Endothelial cell of umbilical vein (primary cell): Measurements from ENCODE around the gene LCN15. TPM values are rescaled to one million over a fixed set of nuclear protein-coding genes. Genes with fewer than 3 reads are reported as not detected.
A peak's percentile ranks its signal among the peaks of the same experiment; 100 is the strongest.

Experiments
- BruUV-seq: library from RNA; stranded (reverse); fragments of 400-500 nt; replicated peaks from 2 replicates; lab custom pipeline; 2021; lab: Mats Ljungman, UMichigan
- CTCF ChIA-PET: fragments of 300-600, 350-600 bp; sonication (Branson Sonifier 250); formaldehyde crosslinking; loops from one replicate; lab custom pipeline; 2021; ENCODE audit warnings: antibody characterized with exemption, inconsistent platforms; lab: Charles Lee
- POLR2A ChIA-PET: fragments of 300-600, 350-600 bp; sonication (Branson Sonifier 250); formaldehyde crosslinking; loops from one replicate; lab custom pipeline; 2021; ENCODE audit warnings: antibody characterized with exemption, inconsistent platforms; lab: Charles Lee
- DNase-seq: peaks from one replicate; pipeline ENCODE4 v3.0.0-alpha.2; 2011; ENCODE audit warnings: low read depth, low spot score
- FAIRE-seq: peaks from 2 replicates; lab custom pipeline; 2011; peaks lifted over from hg19 to GRCh38; lab: Jason Lieb, UNC
- H2AFZ ChIP-seq: 2 replicates; pipeline ENCODE4 v1.6.0; 2012; ENCODE audit warnings: low read depth, low read length, control low read depth, inconsistent platforms
- H3K27ac ChIP-seq: 2 replicates; pipeline ENCODE4 v1.5.1; 2011; ENCODE audit warnings: low read depth, mild to moderate bottlenecking, control low read depth, low read length, moderate library complexity; ENCODE audit not compliant: insufficient read depth
- H3K27me3 ChIP-seq, 2 experiments: 2 replicates each; pipeline versions ENCODE4 v1.6.0 to v1.6.1; 2011; ENCODE audit warnings: low read length in 2 of 2, mixed read lengths in 1 of 2; ENCODE audit not compliant: control insufficient read depth in 2 of 2, insufficient read depth in 2 of 2
- H3K36me3 ChIP-seq, 2 experiments: 2 replicates in 1 of 2; 3 replicates in 1 of 2; pipeline ENCODE4 v1.5.1; 2011; ENCODE audit warnings: low read length in 2 of 2, mild to moderate bottlenecking in 1 of 2, moderate library complexity in 1 of 2; ENCODE audit not compliant: control insufficient read depth in 2 of 2, insufficient read depth in 2 of 2; ENCODE audit errors: extremely low read depth in 1 of 2
- H3K4me1 ChIP-seq: 3 replicates; pipeline ENCODE4 v1.5.1; 2011; ENCODE audit warnings: mild to moderate bottlenecking, low read length; ENCODE audit not compliant: control insufficient read depth, insufficient read depth; ENCODE audit errors: extremely low read depth
- H3K4me2 ChIP-seq: 2 replicates; pipeline ENCODE4 v1.6.1; 2011; ENCODE audit warnings: low read length, control low read depth, mixed read lengths; ENCODE audit not compliant: insufficient read depth
- H3K4me3 ChIP-seq, 3 experiments: fragments of 200-600 bp in 1 of 3; sonication (generic), shearing (Covaris generic) in 1 of 3; replicated peaks in 1 of 3; 2 replicates each; pipeline ENCODE4 v1.5.1; 2011 to 2016; ENCODE audit warnings: control low read depth in 3 of 3, low read length in 3 of 3, mild to moderate bottlenecking in 2 of 3, inconsistent platforms in 1 of 3, low read depth in 1 of 3, moderate library complexity in 1 of 3; ENCODE audit not compliant: insufficient read depth in 1 of 3
- H3K79me2 ChIP-seq: 2 replicates; pipeline ENCODE4 v1.6.0; 2012; ENCODE audit warnings: low read length, inconsistent platforms; ENCODE audit not compliant: control insufficient read depth, insufficient read depth
- H3K9ac ChIP-seq: replicated peaks from 2 replicates; pipeline ENCODE3; 2011; ENCODE audit warnings: low read length, control low read depth; ENCODE audit not compliant: insufficient read depth; ENCODE audit errors: extremely low read depth
- H3K9me1 ChIP-seq: replicated peaks from 3 replicates; pipeline ENCODE4 v1.6.0; 2011; ENCODE audit warnings: mild to moderate bottlenecking, low read length; ENCODE audit not compliant: control insufficient read depth, insufficient read depth; ENCODE audit errors: extremely low read depth
- H3K9me3 ChIP-seq: replicated peaks from 2 replicates; pipeline ENCODE4 v1.5.1; 2012; ENCODE audit warnings: low read length, inconsistent platforms; ENCODE audit not compliant: control insufficient read depth, insufficient read depth
- H4K20me1 ChIP-seq: replicated peaks from 2 replicates; pipeline ENCODE3; 2011; ENCODE audit warnings: mild to moderate bottlenecking, low read length; ENCODE audit not compliant: control insufficient read depth, insufficient read depth; ENCODE audit errors: extremely low read depth
- CTCF ChIP-seq, 2 donors: IDR thresholded peaks; 1 replicate in 1 of 2; 2 replicates in 1 of 2; pipeline ENCODE4 v1.5.1; 2011; ENCODE audit warnings: low read length in 2 of 2, mild to moderate bottlenecking in 2 of 2, moderate library complexity in 2 of 2, control low read depth in 1 of 2, inconsistent platforms in 1 of 2, low read depth in 1 of 2; ENCODE audit not compliant: insufficient read depth in 1 of 2; ENCODE audit errors: extremely low read depth in 1 of 2
- EZH2 ChIP-seq: IDR thresholded peaks from 2 replicates; pipeline ENCODE4 v1.6.1; 2012; ENCODE audit warnings: borderline replicate concordance, low read depth, mild to moderate bottlenecking, moderate library complexity, low read length, inconsistent platforms; ENCODE audit not compliant: severe bottlenecking
- FOS ChIP-seq: IDR thresholded peaks from 2 replicates; pipeline ENCODE4 v1.6.1; 2011; ENCODE audit warnings: mild to moderate bottlenecking, low read length, moderate library complexity, borderline replicate concordance; ENCODE audit not compliant: insufficient read depth
- GATA2 ChIP-seq: IDR thresholded peaks from 2 replicates; pipeline ENCODE4 v1.7.0; 2011; ENCODE audit warnings: low read depth, mild to moderate bottlenecking, moderate library complexity, mixed read lengths, low read length; ENCODE audit not compliant: insufficient read length, insufficient read depth
- JUN ChIP-seq: IDR thresholded peaks from 2 replicates; pipeline ENCODE4 v1.6.1; 2011; ENCODE audit warnings: borderline replicate concordance, low read depth; ENCODE audit not compliant: insufficient read length, insufficient read depth
- MAX ChIP-seq: IDR thresholded peaks from 2 replicates; pipeline ENCODE4 v1.6.1; 2011; ENCODE audit not compliant: insufficient read depth, insufficient read length
- MYC ChIP-seq: IDR thresholded peaks from one replicate; pipeline ENCODE4 v1.6.1; 2011; ENCODE audit warnings: mild to moderate bottlenecking, low read depth, low read length
- POLR2A ChIP-seq: IDR thresholded peaks from 2 replicates; pipeline ENCODE4 v1.6.1; 2012; ENCODE audit warnings: low read depth, mild to moderate bottlenecking, control low read depth, low read length
- dilution Hi-C: fragments of 300-500 bp; cut with MboI; formaldehyde crosslinking; loops from one replicate; pipeline ENCODE4 v1.15.0; 2019; ENCODE audit warnings: low sequenced_read_pairs; ENCODE audit not compliant: extremely low pct_ligation_motif_present
- intact Hi-C: fragments of 100-400 bp; cut with micrococcal nuclease; formaldehyde crosslinking; loops from one replicate; pipeline ENCODE4 v1.10.0; 2022
- polyA plus RNA-seq, 4 experiments: library from polyadenylated mRNA; depleted of rRNA in 3 of 4; stranded (reverse) in 3 of 4; unstranded in 1 of 4; fragments of >200 nt; gene quantifications; 2 replicates each; pipeline versions ENCODE4 v1.2.1 to v1.2.3, GENCODE V29; 2011 to 2012; ENCODE audit warnings: missing spikeins in 1 of 4
- total RNA-seq: library from RNA; stranded (reverse); gene quantifications from 2 replicates; pipeline ENCODE4 v1.2.3, GENCODE V29; 2021

The LCN15 gene
- total and polyA plus RNA-seq, 2 donors (not counting 3 experiments of a cell fraction or from before 2014, with no cell fraction given), result not detected

GRCh38 chr9:136776947-136777346, 12.6 kb upstream of the LCN15 start:
- intact Hi-C loops, result no loop called here
- Histone ChIP-seq H3K27ac (no peak overlapping the region), H3K4me3 (no peak overlapping the region), H4K20me1 (no peaks in the 10 kb centered on the region), H2AFZ (peak overlapping the region; percentile 7), H3K79me2 (no peaks in the 10 kb centered on the region), H3K9ac (no peak overlapping the region), H3K4me1 (no peaks in the 10 kb centered on the region), H3K9me3 (peaks cover 3% of the 10 kb centered on the region), H3K27me3 (peaks cover 14 to 24% of the 10 kb centered on the region in 2 experiments), H3K9me1 (no peaks in the 10 kb centered on the region), H3K4me2 (no peak overlapping the region), H3K36me3 (no peaks in the 10 kb centered on the region)
- DNase-seq, result no peak
- dilution Hi-C loops, result no loop called here
- FAIRE-seq, result no peak
- TF ChIP-seq POLR2A (no peak), GATA2 (no peak), MYC (no peak), EZH2 (no peak), CTCF (IDR thresholded peaks at IDR 0.05; ENCODE audit: extremely low read depth in 1 of 2, insufficient read depth in 1 of 2, low read depth in 1 of 2, low read length in 2 of 2) (no peak), JUN (no peak), MAX (no peak), FOS (no peak)
- CTCF ChIA-PET, result interaction anchor here (1.4 to 2.5 kb wide), 6 partner anchors 9 to 460 kb away, joined by 3 to 17 read pairs (median 6); partner anchors contain the start of gene ABCA2
- POLR2A ChIA-PET, result no interaction called here
- BruUV-seq, result no TSS peak
